Hepatocyte (in vitro differentiated cells): ENCODE measurements around the gene SLC25A45. TPM values are rescaled to one million over a fixed set of nuclear protein-coding genes. Genes with fewer than 3 reads are reported as not detected.

Source experiments
- DNase-seq: peaks from one replicate; pipeline ENCODE4 v3.0.0-alpha.2; 2016; ENCODE audit warnings: low spot score
- H2AFZ ChIP-seq: fragments of 200-600 bp; sonication (generic); 2 replicates; pipeline ENCODE4 v1.6.0; 2016; ENCODE audit warnings: antibody characterized with exemption, mild to moderate bottlenecking
- H3K27ac ChIP-seq: fragments of 200-600 bp; sonication (generic); 2 replicates; pipeline ENCODE4 v1.5.1; 2016; ENCODE audit warnings: mild to moderate bottlenecking
- H3K27me3 ChIP-seq: fragments of 200-600 bp; sonication (generic); 2 replicates; pipeline ENCODE4 v1.6.1; 2016
- H3K36me3 ChIP-seq: fragments of 200-600 bp; sonication (generic); replicated peaks from 2 replicates; pipeline ENCODE4 v1.5.1; 2016; ENCODE audit warnings: low read depth; ENCODE audit not compliant: insufficient read depth
- H3K4me1 ChIP-seq: fragments of 200-600 bp; sonication (generic); 2 replicates; pipeline ENCODE4 v1.5.1; 2016; ENCODE audit warnings: mild to moderate bottlenecking, moderate library complexity; ENCODE audit not compliant: insufficient read depth
- H3K4me2 ChIP-seq: fragments of 200-600 bp; sonication (generic); 2 replicates; pipeline ENCODE4 v1.6.0; 2016
- H3K4me3 ChIP-seq: fragments of 200-600 bp; sonication (generic); 2 replicates; pipeline ENCODE4 v1.5.1; 2016; ENCODE audit warnings: mild to moderate bottlenecking
- H3K79me2 ChIP-seq: fragments of 200-600 bp; sonication (generic); 2 replicates; pipeline ENCODE4 v1.6.0; 2017; ENCODE audit warnings: mild to moderate bottlenecking
- H3K9me2 ChIP-seq: fragments of 200-600 bp; sonication (generic); replicated peaks from 2 replicates; pipeline ENCODE4 v1.6.0; 2017; ENCODE audit warnings: mild to moderate bottlenecking; ENCODE audit not compliant: insufficient read depth
- H3K9me3 ChIP-seq: fragments of 200-600 bp; sonication (generic); 2 replicates; pipeline ENCODE4 v1.5.1; 2016; ENCODE audit warnings: low read depth, mild to moderate bottlenecking
- H4K20me1 ChIP-seq: fragments of 200-600 bp; sonication (generic); 2 replicates; pipeline ENCODE4 v1.6.0; 2016; ENCODE audit warnings: mild to moderate bottlenecking; ENCODE audit not compliant: insufficient read depth, poor library complexity, severe bottlenecking
- CTCF ChIP-seq: fragments of 200-600 bp; sonication (generic); IDR thresholded peaks from 2 replicates; pipeline ENCODE4 v1.5.1; 2016; ENCODE audit warnings: antibody characterized with exemption, mild to moderate bottlenecking; ENCODE audit not compliant: poor library complexity
- EZH2 ChIP-seq: fragments of 200-600 bp; sonication (generic); IDR thresholded peaks from 2 replicates; pipeline ENCODE4 v1.6.1; 2016; ENCODE audit warnings: antibody characterized with exemption, mild to moderate bottlenecking, borderline replicate concordance
- EZH2phosphoT487 ChIP-seq: fragments of 200-600 bp; sonication (generic); IDR thresholded peaks from one replicate; pipeline ENCODE4 v1.6.1; 2018; ENCODE audit warnings: antibody characterized with exemption, mild to moderate bottlenecking, low read depth, moderate library complexity; ENCODE audit not compliant: unreplicated experiment, severe bottlenecking
- WGBS: methylation state at CpG from one replicate; pipeline ENCODE4 v1.1.6; 2016; ENCODE audit warnings: low lambda C conversion rate; ENCODE audit errors: missing lambda C conversion rate; 5-methylcytosine and 5-hydroxymethylcytosine counted together
- polyA plus RNA-seq: library from polyadenylated mRNA; unstranded; fragments of >200 nt; fragmentation: Nextera tagmentation; extraction: Ambion mirVana; gene quantifications from 2 replicates; pipeline ENCODE4 v1.2.1, GENCODE V29; 2016
- total RNA-seq: library from RNA; depleted of rRNA; stranded (reverse); fragments of >200 nt; gene quantifications from 2 replicates; pipeline ENCODE4 v1.2.3, GENCODE V29; 2014

The SLC25A45 gene
- total and polyA plus RNA-seq, 2 experiments from 2014 or later, result 8.8 to 13.9 TPM

- Histone ChIP-seq H3K9me3 (no peaks in the 10 kb centered on the region), H3K9me2 (no peaks in the 10 kb centered on the region), H3K27me3 (no peaks in the 10 kb centered on the region), H3K27ac (peak overlapping the region; percentile 28), H3K4me3 (no peak overlapping the region), H3K4me1 (peaks cover 27% of the 10 kb centered on the region), H3K36me3 (no peaks in the 10 kb centered on the region), H2AFZ (no peak overlapping the region), H3K79me2 (peaks cover 46% of the 10 kb centered on the region), H4K20me1 (no peaks in the 10 kb centered on the region), H3K4me2 (peak overlapping the region; percentile 48)
- DNase-seq, result no peak
- WGBS, result 71% methylated on average over 20 of the region's 21 CpGs
- TF ChIP-seq CTCF (no peak), EZH2 (no peak), EZH2phosphoT487 (no peak)
Measured at GRCh38 chr11:65390099-65390941, 7.9 kb upstream of the SLC25A45 start.

GRCh38 chr11:65389294-65389980 is 7.0 kb upstream of the SLC25A45 start:
- Histone ChIP-seq H2AFZ (no peak overlapping the region), H3K36me3 (no peaks in the 10 kb centered on the region), H3K27me3 (no peaks in the 10 kb centered on the region), H3K9me2 (no peaks in the 10 kb centered on the region), H3K9me3 (no peaks in the 10 kb centered on the region), H3K27ac (no peak overlapping the region), H4K20me1 (no peaks in the 10 kb centered on the region), H3K4me2 (no peak overlapping the region), H3K4me1 (peaks cover 33% of the 10 kb centered on the region), H3K4me3 (no peak overlapping the region), H3K79me2 (peaks cover 46% of the 10 kb centered on the region)
- no peak for TF ChIP-seq EZH2
- no peak for TF ChIP-seq EZH2phosphoT487
- no peak for TF ChIP-seq CTCF
- DNase-seq, result no peak
- 93% methylated on average over 20 of the region's 20 CpGs for WGBS

- DNase-seq, result no peak
- no peak overlapping the region for H2AFZ ChIP-seq
- H3K4me1 ChIP-seq, result peaks cover 38% of the 10 kb centered on the region
- H3K27me3 ChIP-seq, result no peaks in the 10 kb centered on the region
- no peaks in the 10 kb centered on the region for H3K9me2 ChIP-seq
- H3K4me3 ChIP-seq, result no peak overlapping the region
- WGBS, result 94% methylated on average over 4 of the region's 4 CpGs
- no peaks in the 10 kb centered on the region for H4K20me1 ChIP-seq
- H3K27ac ChIP-seq, result no peak overlapping the region
- no peaks in the 10 kb centered on the region for H3K36me3 ChIP-seq
- H3K79me2 ChIP-seq, result peaks cover 46% of the 10 kb centered on the region
- peak overlapping the region; percentile 91 for H3K4me2 ChIP-seq
- H3K9me3 ChIP-seq, result no peaks in the 10 kb centered on the region
- no peak for TF ChIP-seq CTCF
- TF ChIP-seq EZH2, result no peak
- no peak for TF ChIP-seq EZH2phosphoT487
Measured at GRCh38 chr11:65388731-65389130, 6.3 kb upstream of the SLC25A45 start.
